Thyroid gland (tissue), 4 donors: ENCODE data around the gene PAK1.

ENCODE experiments used
- POLR2A ChIP-seq, 2 donors: fragments of 450-650 bp; IDR thresholded peaks; one replicate each; pipeline ENCODE4 v1.6.1; 2017; ENCODE audit warnings: antibody characterized with exemption in 2 of 2, mild to moderate bottlenecking in 2 of 2, moderate library complexity in 1 of 2
- TF ChIP-seq, protein P1 (sequence below), 6 experiments: fragments of 200-600 bp in 3 of 6; fragments of 450-650 bp in 3 of 6; sonication (generic) in 3 of 6; IDR thresholded peaks; one replicate each; pipeline ENCODE4 v1.5.1; 2016 to 2019; ENCODE audit warnings: antibody characterized with exemption in 6 of 6, mild to moderate bottlenecking in 2 of 6, inconsistent platforms in 1 of 6, moderate library complexity in 1 of 6

DNA sequence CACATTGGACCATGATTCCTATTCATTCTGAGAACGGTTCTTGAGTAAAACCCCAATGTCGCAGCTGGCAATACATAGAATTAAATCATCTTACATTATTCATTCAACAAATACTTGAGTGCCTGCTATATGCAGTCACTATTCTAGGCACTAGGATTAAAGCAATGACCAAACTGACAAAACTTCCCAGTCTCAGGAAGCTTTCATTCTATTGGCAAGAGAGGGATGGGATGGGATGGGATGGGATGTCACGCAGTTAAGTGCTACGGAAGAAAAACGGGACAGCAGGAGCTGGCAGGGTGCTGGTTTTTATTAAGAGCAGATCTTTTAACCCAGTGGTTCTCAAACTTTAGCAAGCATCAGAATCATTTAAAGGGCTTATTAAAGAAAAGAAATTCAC is 2.9 kb downstream of the PAK1 start:
- TF ChIP-seq, protein P1, sequence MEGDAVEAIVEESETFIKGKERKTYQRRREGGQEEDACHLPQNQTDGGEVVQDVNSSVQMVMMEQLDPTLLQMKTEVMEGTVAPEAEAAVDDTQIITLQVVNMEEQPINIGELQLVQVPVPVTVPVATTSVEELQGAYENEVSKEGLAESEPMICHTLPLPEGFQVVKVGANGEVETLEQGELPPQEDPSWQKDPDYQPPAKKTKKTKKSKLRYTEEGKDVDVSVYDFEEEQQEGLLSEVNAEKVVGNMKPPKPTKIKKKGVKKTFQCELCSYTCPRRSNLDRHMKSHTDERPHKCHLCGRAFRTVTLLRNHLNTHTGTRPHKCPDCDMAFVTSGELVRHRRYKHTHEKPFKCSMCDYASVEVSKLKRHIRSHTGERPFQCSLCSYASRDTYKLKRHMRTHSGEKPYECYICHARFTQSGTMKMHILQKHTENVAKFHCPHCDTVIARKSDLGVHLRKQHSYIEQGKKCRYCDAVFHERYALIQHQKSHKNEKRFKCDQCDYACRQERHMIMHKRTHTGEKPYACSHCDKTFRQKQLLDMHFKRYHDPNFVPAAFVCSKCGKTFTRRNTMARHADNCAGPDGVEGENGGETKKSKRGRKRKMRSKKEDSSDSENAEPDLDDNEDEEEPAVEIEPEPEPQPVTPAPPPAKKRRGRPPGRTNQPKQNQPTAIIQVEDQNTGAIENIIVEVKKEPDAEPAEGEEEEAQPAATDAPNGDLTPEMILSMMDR (IDR thresholded peaks at IDR 0.05): no peak
- TF ChIP-seq POLR2A (IDR thresholded peaks at IDR 0.05): no peak
